PFSK-1 (cell line): ENCODE measurements around the gene SLCO2A1.

ENCODE experiments used
- FOXP2 ChIP-seq: optimal IDR thresholded peaks from 2 replicates; pipeline ENCODE3; 2011; ENCODE audit warnings: borderline replicate concordance, control low read depth, inconsistent platforms; ENCODE audit not compliant: insufficient read depth; ENCODE audit errors: extremely low read length, extremely low read depth
- POLR2AphosphoS5 ChIP-seq: IDR thresholded peaks from 2 replicates; pipeline ENCODE4 v1.6.1; 2012; ENCODE audit warnings: low read depth, mild to moderate bottlenecking, control low read depth, low read length, moderate library complexity
- REST ChIP-seq, 2 experiments: IDR thresholded peaks; 2 replicates each; pipeline versions ENCODE4 v1.6.1 to v1.8.0; 2011 to 2012; ENCODE audit warnings: low read depth in 2 of 2, low read length in 2 of 2, control low read depth in 1 of 2, inconsistent platforms in 1 of 2, mild to moderate bottlenecking in 1 of 2, moderate library complexity in 1 of 2; ENCODE audit not compliant: insufficient read depth in 1 of 2
- SIN3A ChIP-seq: IDR thresholded peaks from 2 replicates; pipeline ENCODE4 v1.6.1; 2012; ENCODE audit warnings: mild to moderate bottlenecking, low read length, moderate library complexity, borderline replicate concordance; ENCODE audit not compliant: insufficient read depth
- TAF1 ChIP-seq: IDR thresholded peaks from 2 replicates; pipeline ENCODE4 v1.6.1; 2012; ENCODE audit warnings: low read length, control low read depth, borderline replicate concordance; ENCODE audit not compliant: insufficient read depth

GRCh38 chr3:134066158-134066541 is 36.4 kb upstream of the SLCO2A1 start:
- no peak for TF ChIP-seq POLR2AphosphoS5
- no peak for TF ChIP-seq TAF1
- no peak for TF ChIP-seq SIN3A
- no peak for TF ChIP-seq REST (IDR thresholded peaks at IDR 0.05; ENCODE audit: insufficient read depth in 1 of 2, low read depth in 2 of 2, low read length in 2 of 2)
- no peak for TF ChIP-seq FOXP2
